IMR-90 (cell line): ENCODE data around the gene CAMTA1. TPM values are rescaled to one million over a fixed set of nuclear protein-coding genes. Genes with fewer than 3 reads are reported as not detected.

Experiments
- ATAC-seq: fragments of 200-7000 bp; cut with Tn5 transposase; 2 replicates; pipeline ENCODE4 v1.9.1; 2020; ENCODE audit warnings: low read depth, mild to moderate bottlenecking, moderate library complexity
- BruUV-seq: library from RNA; stranded (reverse); fragments of 400-500 nt; replicated peaks from 2 replicates; lab custom pipeline; 2021; lab: Mats Ljungman, UMichigan
- CTCF ChIA-PET: fragments of 300-600 bp; formaldehyde crosslinking; extraction: SDS; loops from one replicate; lab custom pipeline; 2021; ENCODE audit warnings: antibody characterized with exemption; lab: Yijun Ruan, JAX
- POLR2A ChIA-PET: fragments of 300-600 bp; sonication (Branson Sonifier 250); formaldehyde crosslinking; loops from one replicate; lab custom pipeline; 2022; ENCODE audit warnings: antibody characterized with exemption; ENCODE audit not compliant: unreplicated experiment; lab: Charles Lee
- DNase-seq: peaks from one replicate; pipeline ENCODE4 v3.0.0; 2013
- H2AFZ ChIP-seq: replicated peaks from 2 replicates; pipeline ENCODE3; 2013; ENCODE audit warnings: low read length, mild to moderate bottlenecking; ENCODE audit not compliant: poor library complexity
- H2AK5ac ChIP-seq: 2 replicates; pipeline ENCODE4 v1.6.1; 2013; ENCODE audit warnings: low read depth, low read length, inconsistent platforms
- H2AK9ac ChIP-seq: replicated peaks from 2 replicates; pipeline ENCODE3; 2013; ENCODE audit warnings: mild to moderate bottlenecking, low read depth, low read length, moderate library complexity; ENCODE audit not compliant: poor library complexity
- H2BK120ac ChIP-seq: 2 replicates; pipeline ENCODE4 v1.6.1; 2013; ENCODE audit warnings: low read depth, low read length, inconsistent platforms
- H2BK15ac ChIP-seq: 3 replicates; pipeline ENCODE4 v1.6.1; 2013; ENCODE audit warnings: low read depth, low read length, inconsistent platforms
- H2BK20ac ChIP-seq: 2 replicates; pipeline ENCODE4 v1.6.1; 2013; ENCODE audit warnings: low read depth, mild to moderate bottlenecking, inconsistent platforms, low read length, moderate library complexity
- H2BK5ac ChIP-seq: 2 replicates; pipeline ENCODE4 v1.6.1; 2013; ENCODE audit warnings: mild to moderate bottlenecking, low read depth, low read length, inconsistent platforms; ENCODE audit not compliant: poor library complexity, severe bottlenecking
- H3K14ac ChIP-seq: replicated peaks from 2 replicates; pipeline ENCODE4 v1.6.1; 2013; ENCODE audit warnings: low read depth, low read length, inconsistent platforms
- H3K18ac ChIP-seq: 2 replicates; pipeline ENCODE4 v1.6.1; 2013; ENCODE audit warnings: low read depth, low read length, control low read depth
- H3K23ac ChIP-seq: 2 replicates; pipeline ENCODE4 v1.6.1; 2013; ENCODE audit warnings: low read depth, low read length, inconsistent platforms
- H3K27ac ChIP-seq: 2 replicates; pipeline ENCODE4 v1.5.1; 2013; ENCODE audit warnings: mild to moderate bottlenecking, control low read depth, low read length; ENCODE audit not compliant: insufficient read depth
- H3K27me3 ChIP-seq: 2 replicates; pipeline ENCODE4 v1.6.1; 2013; ENCODE audit warnings: low read length; ENCODE audit not compliant: control insufficient read depth, insufficient read depth
- H3K36me3 ChIP-seq: 2 replicates; pipeline ENCODE4 v1.6.1; 2013; ENCODE audit warnings: low read length, mixed read lengths; ENCODE audit not compliant: control insufficient read depth, insufficient read depth
- H3K4ac ChIP-seq: 2 replicates; pipeline ENCODE4 v1.6.1; 2013; ENCODE audit warnings: low read depth, low read length, inconsistent platforms
- H3K4me1 ChIP-seq: 2 replicates; pipeline ENCODE4 v1.6.1; 2013; ENCODE audit warnings: low read length, mixed read lengths; ENCODE audit not compliant: control insufficient read depth, insufficient read depth
- H3K4me2 ChIP-seq: 2 replicates; pipeline ENCODE4 v1.6.1; 2013; ENCODE audit warnings: low read depth, mild to moderate bottlenecking, control low read depth, low read length, moderate library complexity
- H3K4me3 ChIP-seq: 2 replicates; pipeline ENCODE4 v1.5.1; 2013; ENCODE audit warnings: low read depth, mild to moderate bottlenecking, control low read depth, low read length, moderate library complexity; ENCODE audit not compliant: insufficient read depth
- H3K56ac ChIP-seq: 2 replicates; pipeline ENCODE4 v1.6.1; 2013; ENCODE audit warnings: low read length, inconsistent platforms; ENCODE audit not compliant: insufficient read depth; ENCODE audit errors: extremely low read depth
- H3K79me1 ChIP-seq, 2 experiments: 2 replicates each; pipeline ENCODE4 v1.6.1; 2013; ENCODE audit warnings: low read length in 2 of 2, inconsistent platforms in 1 of 2, low read depth in 1 of 2
- H3K9ac ChIP-seq: 2 replicates; pipeline ENCODE4 v1.6.1; 2013; ENCODE audit warnings: low read depth, low read length, control low read depth
- H3K9me1 ChIP-seq: 2 replicates; pipeline ENCODE4 v1.6.1; 2013; ENCODE audit warnings: low read length, inconsistent platforms; ENCODE audit not compliant: insufficient read depth
- H3K9me3 ChIP-seq: 2 replicates; pipeline ENCODE4 v1.6.1; 2013; ENCODE audit warnings: low read length; ENCODE audit not compliant: control insufficient read depth, insufficient read depth
- H4K20me1 ChIP-seq: 2 replicates; pipeline ENCODE4 v1.6.1; 2013; ENCODE audit warnings: low read length, inconsistent platforms; ENCODE audit not compliant: insufficient read depth
- H4K5ac ChIP-seq: 2 replicates; pipeline ENCODE4 v1.6.1; 2013; ENCODE audit warnings: mild to moderate bottlenecking, low read depth, low read length, control low read depth
- H4K8ac ChIP-seq, 2 experiments: 2 replicates each; pipeline ENCODE4 v1.6.1; 2013; ENCODE audit warnings: low read depth in 2 of 2, low read length in 2 of 2, control low read depth in 1 of 2, inconsistent platforms in 1 of 2
- H4K91ac ChIP-seq: 2 replicates; pipeline ENCODE4 v1.6.1; 2013; ENCODE audit warnings: low read depth, low read length, inconsistent platforms; ENCODE audit not compliant: insufficient read depth
- BHLHE40 ChIP-seq: fragments of 150-350 bp; IDR thresholded peaks from 2 replicates; pipeline ENCODE4 v1.6.1; 2016; ENCODE audit warnings: mild to moderate bottlenecking, low read depth, low read length
- CEBPB ChIP-seq: IDR thresholded peaks from 2 replicates; pipeline ENCODE4 v1.6.1; 2012; ENCODE audit warnings: low read depth, low read length, improper control_type of control experiment
- CHD1 ChIP-seq: IDR thresholded peaks from 2 replicates; pipeline ENCODE4 v1.6.1; 2012; ENCODE audit warnings: low read depth, low read length, improper control_type of control experiment
- CTCF ChIP-seq: conservative IDR thresholded peaks from 2 replicates; pipeline ENCODE4 v1.5.1; 2012; ENCODE audit warnings: mild to moderate bottlenecking, low read depth, low read length, improper control_type of control experiment
- FOS ChIP-seq: fragments of 150-350 bp; IDR thresholded peaks from 2 replicates; pipeline ENCODE4 v1.6.1; 2016; ENCODE audit warnings: low read depth, low read length
- MXI1 ChIP-seq: IDR thresholded peaks from 2 replicates; pipeline ENCODE4 v1.6.1; 2012; ENCODE audit warnings: low read depth, mild to moderate bottlenecking, low read length, moderate library complexity, borderline replicate concordance
- NFE2L2 ChIP-seq: fragments of 150-350 bp; IDR thresholded peaks from 2 replicates; pipeline ENCODE4 v1.6.1; 2016; ENCODE audit warnings: low read depth, mild to moderate bottlenecking, low read length
- POLR2A ChIP-seq: IDR thresholded peaks from 2 replicates; pipeline ENCODE4 v1.6.1; 2012; ENCODE audit warnings: mild to moderate bottlenecking, low read depth, low read length
- RAD21 ChIP-seq: IDR thresholded peaks from 2 replicates; pipeline ENCODE4 v1.6.1; 2012; ENCODE audit warnings: low read length, improper control_type of control experiment
- RCOR1 ChIP-seq: IDR thresholded peaks from 2 replicates; pipeline ENCODE4 v1.6.1; 2012; ENCODE audit warnings: mild to moderate bottlenecking, low read length, improper control_type of control experiment; ENCODE audit not compliant: insufficient replicate concordance
- RFX5 ChIP-seq: IDR thresholded peaks from 2 replicates; pipeline ENCODE4 v1.8.0; 2012; ENCODE audit warnings: low read depth, mild to moderate bottlenecking, low read length, moderate library complexity
- SMC3 ChIP-seq: fragments of 150-350 bp; IDR thresholded peaks from 2 replicates; pipeline ENCODE4 v1.6.1; 2016; ENCODE audit warnings: low read depth, mild to moderate bottlenecking, antibody characterized with exemption, low read length, moderate library complexity
- USF2 ChIP-seq: fragments of 150-350 bp; IDR thresholded peaks from 2 replicates; pipeline ENCODE4 v1.6.1; 2017; ENCODE audit warnings: mild to moderate bottlenecking, antibody characterized with exemption, low read length, low read depth
- WGBS, 2 experiments: methylation state at CpG; one replicate each; pipeline versions ENCODE4 v1.1.5 to v1.1.7; 2013; ENCODE audit warnings: missing lambda C conversion rate in 2 of 2; ENCODE audit not compliant: insufficient read length in 1 of 2; ENCODE audit errors: extremely low coverage in 2 of 2; 5-methylcytosine and 5-hydroxymethylcytosine counted together
- dilution Hi-C: fragments of 300-500 bp; cut with HindIII; formaldehyde crosslinking; loops from one replicate; pipeline ENCODE4 v1.14.3; 2018; ENCODE audit warnings: low sequenced_read_pairs; ENCODE audit not compliant: unreplicated experiment
- in situ Hi-C: fragments of 300-500 bp; cut with MboI; formaldehyde crosslinking; loops from 3 replicates; pipeline ENCODE4 v1.14.3; 2019; ENCODE audit warnings: low sequenced_read_pairs, inconsistent platforms, mixed read lengths
- intact Hi-C: fragments of 100-400 bp; cut with micrococcal nuclease; formaldehyde crosslinking; loops from 2 replicates; pipeline ENCODE4 v1.10.0; 2022
- polyA plus RNA-seq, 3 experiments: library from polyadenylated mRNA; depleted of rRNA; stranded (reverse); fragments of >200 nt; gene quantifications; 2 replicates each; pipeline ENCODE4 v1.2.3, GENCODE V29; 2012; ENCODE audit warnings: low replicate concordance in 1 of 3
- total RNA-seq: library from RNA; depleted of rRNA; stranded (reverse); fragments of >200 nt; gene quantifications from 2 replicates; pipeline ENCODE4 v1.2.3, GENCODE V29; 2012
- TF ChIP-seq, protein P1 (sequence below): fragments of 150-350 bp; IDR thresholded peaks from 2 replicates; pipeline ENCODE4 v1.6.1; 2016; ENCODE audit warnings: low read depth, mild to moderate bottlenecking, low read length, moderate library complexity, borderline replicate concordance

The CAMTA1 gene
- total and polyA plus RNA-seq, 2 of the 4 experiments (the other 2 are of a cell fraction), result 35.5 to 74.3 TPM

GRCh38 chr1:7085521-7085920 lies 300.3 kb downstream of the CAMTA1 start:
- H4K20me1 ChIP-seq, result no peaks in the 10 kb centered on the region
- dilution Hi-C loops (no loop called here), intact Hi-C loops (no loop called here), in situ Hi-C loops (no loop called here)
- no peak overlapping the region for H3K4ac ChIP-seq
- H3K56ac ChIP-seq, result no peak overlapping the region
- no peak for DNase-seq
- H2AK9ac ChIP-seq, result no peak overlapping the region
- H2BK20ac ChIP-seq, result no peak overlapping the region
- H3K23ac ChIP-seq, result no peak overlapping the region
- no peak overlapping the region for H3K27ac ChIP-seq
- TF ChIP-seq NFE2L2, result no peak
- TF ChIP-seq CHD1, result no peak
- no peak for TF ChIP-seq POLR2A
- TF ChIP-seq CTCF, result no peak
- no peak for TF ChIP-seq CEBPB
- no peak for TF ChIP-seq RCOR1
- no peak for TF ChIP-seq RAD21
- no peak for TF ChIP-seq USF2
- TF ChIP-seq RFX5, result no peak
- TF ChIP-seq, protein P1, sequence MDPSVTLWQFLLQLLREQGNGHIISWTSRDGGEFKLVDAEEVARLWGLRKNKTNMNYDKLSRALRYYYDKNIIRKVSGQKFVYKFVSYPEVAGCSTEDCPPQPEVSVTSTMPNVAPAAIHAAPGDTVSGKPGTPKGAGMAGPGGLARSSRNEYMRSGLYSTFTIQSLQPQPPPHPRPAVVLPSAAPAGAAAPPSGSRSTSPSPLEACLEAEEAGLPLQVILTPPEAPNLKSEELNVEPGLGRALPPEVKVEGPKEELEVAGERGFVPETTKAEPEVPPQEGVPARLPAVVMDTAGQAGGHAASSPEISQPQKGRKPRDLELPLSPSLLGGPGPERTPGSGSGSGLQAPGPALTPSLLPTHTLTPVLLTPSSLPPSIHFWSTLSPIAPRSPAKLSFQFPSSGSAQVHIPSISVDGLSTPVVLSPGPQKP, result no peak
- no peak for TF ChIP-seq SMC3
- no peak for TF ChIP-seq FOS
- no peak for TF ChIP-seq MXI1
- TF ChIP-seq BHLHE40, result no peak
- H2BK15ac ChIP-seq, result no peak overlapping the region
- H3K18ac ChIP-seq, result no peak overlapping the region
- no peak overlapping the region for H3K14ac ChIP-seq
- peaks cover 29% of the 10 kb centered on the region for H3K27me3 ChIP-seq
- H4K5ac ChIP-seq, result no peak overlapping the region
- no peak overlapping the region for H2AK5ac ChIP-seq
- no peak for ATAC-seq
- H4K91ac ChIP-seq, result no peak overlapping the region
- no peak overlapping the region for H2BK120ac ChIP-seq
- H3K4me1 ChIP-seq, result no peaks in the 10 kb centered on the region
- no peaks in the 10 kb centered on the region for H3K36me3 ChIP-seq
- no peaks in the 10 kb centered on the region for H3K79me1 ChIP-seq
- WGBS, 2 experiments, result 76% methylated on average over 3 of the region's 6 CpGs; no CpG with 5 or more reads in 1 of the 2 experiments
- H3K4me2 ChIP-seq, result no peak overlapping the region
- H3K4me3 ChIP-seq, result no peak overlapping the region
- no TSS peak for BruUV-seq
- H2BK5ac ChIP-seq, result no peak overlapping the region
- H2AFZ ChIP-seq, result no peak overlapping the region
- no peak overlapping the region for H4K8ac ChIP-seq
- H3K9me1 ChIP-seq, result no peaks in the 10 kb centered on the region
- H3K9me3 ChIP-seq, result peaks cover 4% of the 10 kb centered on the region; the same call in 1 of the 2 replicates
- ChIA-PET POLR2A (no interaction called here), CTCF (no interaction called here)
- H3K9ac ChIP-seq, result no peak overlapping the region
